Peyer's patch (tissue), 4 donors: Measurements from ENCODE around the gene SOBP.

Source experiments
- CTCF ChIP-seq, 6 experiments: fragments of 450-650 bp in 4 of 6; fragments of 200-600 bp in 2 of 6; sonication (generic) in 1 of 6; IDR thresholded peaks; one replicate each; pipeline ENCODE4 v1.5.1; 2017 to 2019; ENCODE audit warnings: antibody characterized with exemption in 6 of 6, mild to moderate bottlenecking in 3 of 6, moderate library complexity in 1 of 6
- POLR2A ChIP-seq, 2 donors: fragments of 450-650 bp; IDR thresholded peaks; one replicate each; pipeline ENCODE4 v1.5.1; 2017; ENCODE audit warnings: antibody characterized with exemption in 2 of 2, mild to moderate bottlenecking in 2 of 2, moderate library complexity in 2 of 2

- TF ChIP-seq POLR2A (IDR thresholded peaks at IDR 0.05), result no peak
- TF ChIP-seq CTCF (IDR thresholded peaks at IDR 0.05), result no peak
Observed at GRCh38 chr6:107618672-107619071, 128.8 kb downstream of the SOBP start.
